Mucosa of gallbladder (tissue), 1 donor: ENCODE measurements around the gene NDUFA11. TPM values are rescaled to one million over a fixed set of nuclear protein-coding genes. Genes with fewer than 3 reads are reported as not detected.
A peak's percentile ranks its signal among the peaks of the same experiment; 100 is the strongest.

Experiments used
- DNase-seq: peaks from one replicate; pipeline ENCODE4 v3.0.0-alpha.2; 2020; ENCODE audit warnings: low spot score
- total RNA-seq: library from RNA; stranded (reverse); gene quantifications from one replicate; pipeline ENCODE4 v1.2.1, GENCODE V29; 2021
- donor health status: DM: no; HTN: no; CAD: no.

Gene NDUFA11
- total RNA-seq, 1 donor from 2014 or later, result 244 TPM

DNA sequence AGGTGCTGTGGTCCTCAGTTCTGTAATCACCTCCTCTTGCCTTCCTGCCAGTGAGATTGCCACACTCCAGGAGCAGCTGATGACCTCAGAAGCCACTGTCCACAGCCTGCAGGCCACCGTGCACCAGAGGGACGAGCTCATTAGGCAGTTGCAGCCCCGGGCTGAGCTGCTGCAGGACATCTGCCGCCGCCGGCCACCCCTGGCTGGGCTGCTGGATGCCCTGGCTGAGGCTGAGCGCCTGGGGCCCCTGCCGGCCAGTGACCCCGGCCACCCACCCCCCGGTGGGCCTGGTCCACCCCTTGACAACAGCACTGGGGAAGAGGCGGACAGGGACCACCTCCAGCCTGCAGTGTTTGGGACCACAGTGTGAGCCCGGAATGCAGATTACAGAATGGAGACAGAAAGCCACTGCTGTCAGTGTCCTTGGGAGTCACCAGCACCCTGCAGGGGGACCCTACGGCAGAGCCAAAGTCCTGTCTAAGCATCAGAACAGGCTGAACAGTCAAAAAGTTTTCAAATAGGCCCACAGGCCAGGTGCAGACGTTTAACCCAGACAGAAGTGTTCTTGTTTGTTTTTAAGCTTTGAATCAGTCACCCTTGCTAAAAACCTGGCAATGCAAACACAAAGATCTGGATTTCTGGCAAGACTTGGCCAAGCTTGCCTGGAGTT is 5.3 kb upstream of the NDUFA11 start:
- no peak for DNase-seq

DNA sequence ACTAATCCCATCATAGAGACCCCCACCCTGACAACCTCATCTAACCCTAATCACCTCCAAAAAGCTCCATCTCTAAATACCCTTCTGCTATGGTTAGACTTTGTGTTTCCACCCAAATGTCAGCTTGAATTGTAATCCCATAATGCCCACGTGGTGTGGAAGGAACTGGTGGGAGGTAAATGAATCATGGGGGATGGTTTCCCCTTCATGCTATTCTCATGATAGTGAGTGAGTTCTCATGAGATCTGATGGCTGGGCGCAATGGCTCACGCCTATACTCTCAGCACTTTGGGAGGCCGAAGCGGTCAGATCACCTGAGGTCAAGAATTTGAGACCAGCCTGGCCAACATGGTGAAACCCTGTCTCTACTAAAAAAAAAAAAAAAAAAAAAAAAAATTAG is 3.7 kb upstream of the NDUFA11 start:
- no peak for DNase-seq

- no peak for DNase-seq
Measured at GRCh38 chr19:5905114-5905778, 1.7 kb upstream of the NDUFA11 start.

- peak; percentile 100 for DNase-seq
Measured at GRCh38 chr19:5904352-5905113, 943 bp upstream of the NDUFA11 start, which contains the start of gene VMAC. TSS of gene VMAC (plus strand) at chr19:5904872. CDS start at chr19:5904891, 19 bp downstream.

DNA sequence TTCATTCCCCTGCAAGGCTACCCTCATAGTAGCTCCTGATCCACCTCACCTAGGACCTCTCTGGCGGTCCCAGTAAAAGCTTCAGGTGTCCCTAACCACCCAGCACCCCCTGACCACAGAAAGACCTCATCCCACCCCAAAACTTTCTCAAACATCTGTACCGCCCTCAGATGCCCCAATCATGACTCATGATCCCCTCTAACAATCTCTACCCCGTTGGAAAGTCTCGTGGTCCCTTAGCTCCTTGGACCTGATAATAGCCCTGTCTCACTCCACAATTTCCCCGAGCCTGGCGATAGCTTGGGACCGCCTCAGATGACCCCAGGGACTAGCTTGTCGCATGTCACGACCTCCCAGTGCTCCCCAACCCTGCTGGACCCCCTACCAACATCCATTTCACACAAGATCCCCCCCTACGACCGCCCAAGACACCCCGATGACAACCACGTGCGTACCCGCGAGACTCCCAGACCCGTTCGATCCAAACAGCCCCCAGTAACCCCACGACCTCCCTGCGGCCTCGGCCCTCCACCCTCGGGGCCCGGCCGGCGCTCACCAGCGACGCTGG is 450 bp downstream of the NDUFA11 start:
- no peak for DNase-seq

DNA sequence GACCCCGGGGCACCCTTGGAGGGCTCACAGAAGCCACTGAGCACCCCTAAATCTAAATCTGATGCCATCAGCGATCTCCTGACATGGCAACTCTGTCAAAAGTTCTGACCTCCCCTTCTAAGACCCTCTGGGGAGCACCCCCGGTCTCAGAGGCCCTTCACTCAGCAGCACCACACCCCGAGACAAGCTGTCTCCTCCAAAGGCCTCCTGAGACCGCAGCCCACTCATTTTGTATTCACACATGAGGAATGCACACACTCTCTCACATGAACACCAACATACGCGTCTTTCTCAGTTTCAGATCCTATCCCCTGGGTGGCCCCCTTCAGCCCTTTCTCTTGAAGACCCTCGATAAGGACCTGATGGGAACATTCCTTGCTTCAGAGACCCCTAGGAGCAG is 2.6 kb downstream of the NDUFA11 start:
- DNase-seq, result no peak

- no peak for DNase-seq
Measured at GRCh38 chr19:5899728-5900526, 3.7 kb downstream of the NDUFA11 start.

- no peak for DNase-seq
Measured at GRCh38 chr19:5897189-5897969, 6.2 kb downstream of the NDUFA11 start.

DNA sequence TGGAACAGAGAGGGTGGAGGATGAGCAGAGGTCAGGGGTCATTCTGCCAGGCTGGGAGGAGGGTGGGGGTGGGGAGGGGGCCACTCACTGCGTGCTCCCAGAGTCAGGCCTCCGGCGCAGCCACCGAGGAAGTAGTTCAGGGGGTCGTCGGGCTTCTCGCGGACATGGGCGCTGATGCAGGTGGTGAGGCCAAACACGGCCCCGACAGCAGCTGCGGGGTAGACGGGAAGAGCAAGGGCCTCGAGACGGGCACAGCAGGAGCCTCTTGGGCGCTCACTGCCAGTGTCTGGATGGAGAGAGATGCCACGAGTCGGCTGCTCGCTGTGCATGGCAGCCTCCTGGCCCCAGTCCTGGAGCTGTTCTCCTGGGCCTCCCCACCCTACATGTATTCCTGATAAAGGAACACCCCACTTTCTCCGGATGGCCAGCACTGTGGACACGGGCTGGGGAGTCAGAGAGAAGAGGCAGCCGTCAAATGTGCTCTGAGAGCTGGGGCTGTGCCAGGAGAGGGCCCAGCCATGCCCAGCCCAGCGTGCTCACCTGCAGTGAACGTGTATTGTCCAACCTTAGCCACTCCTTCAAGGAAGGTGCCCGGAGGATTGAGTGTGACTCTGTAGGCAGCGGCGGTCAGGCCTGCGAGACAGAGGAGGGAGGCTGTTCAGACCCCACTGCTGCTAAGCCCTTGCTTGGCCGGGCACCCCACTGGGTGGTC is 7.1 kb downstream of the NDUFA11 start:
- DNase-seq, result no peak

- DNase-seq, result no peak
Measured at GRCh38 chr19:5895890-5896289, 7.7 kb downstream of the NDUFA11 start.

DNA sequence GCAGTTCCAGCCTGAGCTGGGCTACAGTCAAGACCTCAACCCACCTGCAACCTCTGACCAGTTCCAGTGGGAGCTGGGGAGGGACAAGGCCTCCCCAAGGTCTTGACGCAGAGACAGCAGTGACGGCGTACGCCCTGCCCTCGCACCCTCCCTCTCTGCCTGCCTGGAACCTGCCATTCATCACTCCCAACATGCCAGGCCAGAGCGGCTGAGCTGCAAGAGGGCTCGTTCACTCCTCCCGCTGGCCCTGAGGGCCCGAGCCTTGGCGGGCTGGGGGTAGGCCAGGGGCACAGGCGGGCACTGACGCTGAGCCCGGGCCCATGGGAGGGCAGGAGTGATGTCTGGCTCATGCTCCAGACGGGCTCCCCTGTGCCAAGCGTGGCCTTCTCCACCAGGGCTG is 8.2 kb downstream of the NDUFA11 start:
- no peak for DNase-seq

GRCh38 chr19:5894704-5895349 is 8.8 kb downstream of the NDUFA11 start:
- no peak for DNase-seq

GRCh38 chr19:5893907-5894703 is 9.5 kb downstream of the NDUFA11 start:
- no peak for DNase-seq

- no peak for DNase-seq
Measured at GRCh38 chr19:5893296-5893903, 10.2 kb downstream of the NDUFA11 start.

DNA sequence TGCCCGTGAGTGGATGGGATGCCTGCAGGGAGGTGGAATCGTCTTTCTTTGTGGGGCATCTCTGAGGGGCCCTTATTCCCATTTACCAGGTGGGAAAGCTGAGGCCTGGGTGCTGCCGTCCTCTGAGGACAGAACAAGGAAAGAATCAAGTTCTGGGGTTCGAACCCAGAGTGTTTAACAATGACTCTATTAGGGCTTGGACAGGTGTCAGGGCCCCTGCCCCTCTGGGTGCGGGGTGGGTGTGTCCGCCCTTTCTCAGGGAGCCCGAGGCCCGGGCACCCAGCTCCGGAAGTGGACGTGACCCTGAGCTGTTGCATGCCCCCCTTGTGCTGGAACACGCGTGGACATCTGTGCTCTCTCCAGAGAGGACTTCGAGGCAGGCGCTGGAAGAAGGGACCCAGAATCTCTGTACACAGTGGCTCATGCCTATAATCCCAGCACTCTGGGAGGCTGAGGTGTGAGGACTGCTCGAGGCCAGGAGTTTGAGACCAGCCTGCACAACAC is 10.8 kb downstream of the NDUFA11 start:
- DNase-seq, result no peak

- peak; percentile 50 for DNase-seq
Measured at GRCh38 chr19:5891938-5892771, 11.4 kb downstream of the NDUFA11 start.

GRCh38 chr19:5891572-5891937 is 12.0 kb downstream of the NDUFA11 start:
- DNase-seq, result no peak
